Measurements from ENCODE around the gene GLO1.

DNA sequence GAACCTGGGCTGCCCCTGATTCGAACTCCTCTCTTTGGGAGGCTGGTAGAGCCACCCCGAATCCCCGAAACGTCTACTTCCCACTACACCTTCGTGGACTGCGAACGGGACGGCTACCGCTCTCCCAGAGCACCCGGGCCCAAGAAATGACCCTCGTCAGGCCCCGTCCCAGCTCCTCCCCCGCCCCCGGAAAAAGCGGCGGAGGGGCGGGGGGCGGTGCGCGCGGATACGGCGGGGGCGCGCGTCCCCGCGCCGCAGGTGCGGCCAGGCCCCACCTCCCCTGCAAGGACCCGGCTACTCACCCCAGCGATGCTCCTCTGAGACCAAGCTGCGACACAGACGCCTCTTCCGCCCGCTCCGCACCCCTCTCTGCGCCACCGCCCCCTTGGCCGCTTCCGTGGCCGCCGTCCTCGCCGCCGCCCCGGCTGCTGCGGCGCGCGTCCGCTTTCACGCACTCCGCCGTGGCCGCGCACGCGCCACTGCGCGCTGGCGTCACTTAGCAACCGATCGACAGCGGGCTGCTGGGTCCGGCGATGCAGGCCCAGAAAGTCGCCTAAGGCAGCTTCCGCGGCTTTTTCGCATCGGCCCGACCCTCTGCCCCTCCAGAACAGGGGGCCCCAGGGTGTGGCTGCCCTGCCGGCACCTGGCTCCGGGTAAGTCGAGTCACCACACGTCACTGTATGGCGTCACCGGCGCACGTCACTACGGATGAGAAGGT is 63.3 kb downstream of the GLO1 start, which contains the start of gene BTBD9:
- TF ChIP-seq, protein P1, sequence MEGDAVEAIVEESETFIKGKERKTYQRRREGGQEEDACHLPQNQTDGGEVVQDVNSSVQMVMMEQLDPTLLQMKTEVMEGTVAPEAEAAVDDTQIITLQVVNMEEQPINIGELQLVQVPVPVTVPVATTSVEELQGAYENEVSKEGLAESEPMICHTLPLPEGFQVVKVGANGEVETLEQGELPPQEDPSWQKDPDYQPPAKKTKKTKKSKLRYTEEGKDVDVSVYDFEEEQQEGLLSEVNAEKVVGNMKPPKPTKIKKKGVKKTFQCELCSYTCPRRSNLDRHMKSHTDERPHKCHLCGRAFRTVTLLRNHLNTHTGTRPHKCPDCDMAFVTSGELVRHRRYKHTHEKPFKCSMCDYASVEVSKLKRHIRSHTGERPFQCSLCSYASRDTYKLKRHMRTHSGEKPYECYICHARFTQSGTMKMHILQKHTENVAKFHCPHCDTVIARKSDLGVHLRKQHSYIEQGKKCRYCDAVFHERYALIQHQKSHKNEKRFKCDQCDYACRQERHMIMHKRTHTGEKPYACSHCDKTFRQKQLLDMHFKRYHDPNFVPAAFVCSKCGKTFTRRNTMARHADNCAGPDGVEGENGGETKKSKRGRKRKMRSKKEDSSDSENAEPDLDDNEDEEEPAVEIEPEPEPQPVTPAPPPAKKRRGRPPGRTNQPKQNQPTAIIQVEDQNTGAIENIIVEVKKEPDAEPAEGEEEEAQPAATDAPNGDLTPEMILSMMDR (IDR thresholded peaks at IDR 0.05; ENCODE audit: low read length), result no peak
- TF ChIP-seq EZH2 (optimal IDR thresholded peaks at IDR 0.05; ENCODE audit: low read depth, low read length), result no peak
